Nephron progenitor cell (in vitro differentiated cells): ENCODE measurements around the gene CYP39A1.

ENCODE experiments used
- DNase-seq: peaks from one replicate; pipeline ENCODE4 v3.0.0; 2021
- H3K27ac Mint-ChIP-seq: 2 replicates; pipeline ENCODE4 v1.8.0; 2021; ENCODE audit warnings: mild to moderate bottlenecking, moderate library complexity, mixed read lengths
- H3K27me3 Mint-ChIP-seq: 2 replicates; pipeline ENCODE4 v1.8.0; 2021; ENCODE audit warnings: mild to moderate bottlenecking, low read depth, mixed read lengths; ENCODE audit not compliant: poor library complexity
- H3K36me3 Mint-ChIP-seq: 2 replicates; pipeline ENCODE4 v1.8.0; 2021; ENCODE audit warnings: low read depth, mixed read lengths
- H3K4me1 Mint-ChIP-seq: 2 replicates; pipeline ENCODE4 v1.8.0; 2021; ENCODE audit warnings: mixed read lengths
- H3K4me3 Mint-ChIP-seq: 2 replicates; pipeline ENCODE4 v1.8.0; 2021; ENCODE audit warnings: mild to moderate bottlenecking, moderate library complexity, mixed read lengths
- H3K9me3 Mint-ChIP-seq: 2 replicates; pipeline ENCODE4 v1.8.0; 2021; ENCODE audit warnings: mild to moderate bottlenecking, moderate library complexity, mixed read lengths
- TF ChIP-seq, protein P1 (sequence below): fragments of 200-600 bp; sonication (generic); IDR thresholded peaks from 2 replicates; pipeline ENCODE4 v1.5.0; 2021; ENCODE audit warnings: antibody characterized with exemption

The CYP39A1 gene

GRCh38 chr6:46502486-46503119 is 150.0 kb downstream of the CYP39A1 start:
- Mint-ChIP-seq H3K36me3 (no peaks in the 10 kb centered on the region), H3K9me3 (no peaks in the 10 kb centered on the region), H3K27ac (no peak overlapping the region), H3K4me3 (no peak overlapping the region), H3K4me1 (no peaks in the 10 kb centered on the region), H3K27me3 (peaks cover 11% of the 10 kb centered on the region)
- TF ChIP-seq, protein P1, sequence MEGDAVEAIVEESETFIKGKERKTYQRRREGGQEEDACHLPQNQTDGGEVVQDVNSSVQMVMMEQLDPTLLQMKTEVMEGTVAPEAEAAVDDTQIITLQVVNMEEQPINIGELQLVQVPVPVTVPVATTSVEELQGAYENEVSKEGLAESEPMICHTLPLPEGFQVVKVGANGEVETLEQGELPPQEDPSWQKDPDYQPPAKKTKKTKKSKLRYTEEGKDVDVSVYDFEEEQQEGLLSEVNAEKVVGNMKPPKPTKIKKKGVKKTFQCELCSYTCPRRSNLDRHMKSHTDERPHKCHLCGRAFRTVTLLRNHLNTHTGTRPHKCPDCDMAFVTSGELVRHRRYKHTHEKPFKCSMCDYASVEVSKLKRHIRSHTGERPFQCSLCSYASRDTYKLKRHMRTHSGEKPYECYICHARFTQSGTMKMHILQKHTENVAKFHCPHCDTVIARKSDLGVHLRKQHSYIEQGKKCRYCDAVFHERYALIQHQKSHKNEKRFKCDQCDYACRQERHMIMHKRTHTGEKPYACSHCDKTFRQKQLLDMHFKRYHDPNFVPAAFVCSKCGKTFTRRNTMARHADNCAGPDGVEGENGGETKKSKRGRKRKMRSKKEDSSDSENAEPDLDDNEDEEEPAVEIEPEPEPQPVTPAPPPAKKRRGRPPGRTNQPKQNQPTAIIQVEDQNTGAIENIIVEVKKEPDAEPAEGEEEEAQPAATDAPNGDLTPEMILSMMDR = no peak
- no peak for DNase-seq

GRCh38 chr6:46501136-46502089 is 151.2 kb downstream of the CYP39A1 start:
- Mint-ChIP-seq H3K27ac (no peak overlapping the region), H3K27me3 (peaks cover 11% of the 10 kb centered on the region), H3K36me3 (no peaks in the 10 kb centered on the region), H3K4me1 (no peaks in the 10 kb centered on the region), H3K4me3 (no peak overlapping the region), H3K9me3 (no peaks in the 10 kb centered on the region)
- DNase-seq = no peak
- TF ChIP-seq, protein P1 = no peak

GRCh38 chr6:46500382-46500781 is 152.2 kb downstream of the CYP39A1 start:
- Mint-ChIP-seq H3K4me3 (no peak overlapping the region), H3K27me3 (peaks cover 12% of the 10 kb centered on the region), H3K4me1 (no peaks in the 10 kb centered on the region), H3K27ac (no peak overlapping the region), H3K36me3 (no peaks in the 10 kb centered on the region), H3K9me3 (no peaks in the 10 kb centered on the region)
- DNase-seq = no peak
- TF ChIP-seq, protein P1 = no peak
